ENCODE data around the gene NISCH.
"Not testable (repeated sequence)": the region's sequence is repeated elsewhere in the genome, so short reads cannot be mapped to it uniquely, and the experiment has no call there.

Gene NISCH

GRCh38 chr3:52515192-52515591 is 59.8 kb downstream of the NISCH start:
- DNase-seq (ENCODE audit: low read depth), result no peak

DNA sequence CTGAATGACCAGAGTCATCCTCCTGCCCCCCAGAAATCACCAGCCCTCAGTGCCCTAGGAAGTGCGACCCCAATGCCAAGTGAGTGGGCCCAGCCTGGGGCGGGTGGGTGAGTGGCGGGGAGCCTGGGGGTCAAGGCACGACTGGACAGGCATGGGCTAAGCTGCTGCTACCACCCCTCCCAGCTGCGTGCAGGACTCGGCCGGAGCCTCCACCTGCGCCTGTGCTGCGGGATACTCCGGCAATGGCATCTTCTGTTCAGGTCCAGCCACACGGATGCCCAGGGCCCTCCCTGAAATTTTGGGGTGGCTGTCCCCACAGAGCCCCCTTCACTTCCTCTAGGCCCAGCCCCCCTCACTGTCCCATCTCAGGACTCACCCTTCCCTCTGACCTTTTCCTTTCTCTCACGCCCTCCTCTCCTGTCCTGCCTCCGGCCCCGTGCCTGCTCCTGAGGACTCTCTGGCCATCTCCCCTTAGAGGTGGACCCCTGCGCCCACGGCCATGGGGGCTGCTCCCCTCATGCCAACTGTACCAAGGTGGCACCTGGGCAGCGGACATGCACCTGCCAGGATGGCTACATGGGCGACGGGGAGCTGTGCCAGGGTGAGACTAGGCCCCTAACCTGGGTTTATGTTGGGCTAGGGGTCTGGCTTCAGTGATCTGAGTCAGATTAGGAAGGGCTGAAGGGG is 61.2 kb downstream of the NISCH start:
- no peak for DNase-seq (ENCODE audit: low read depth)

GRCh38 chr3:52517796-52518722 is 62.7 kb downstream of the NISCH start:
- no peak for DNase-seq (ENCODE audit: low read depth)

DNA sequence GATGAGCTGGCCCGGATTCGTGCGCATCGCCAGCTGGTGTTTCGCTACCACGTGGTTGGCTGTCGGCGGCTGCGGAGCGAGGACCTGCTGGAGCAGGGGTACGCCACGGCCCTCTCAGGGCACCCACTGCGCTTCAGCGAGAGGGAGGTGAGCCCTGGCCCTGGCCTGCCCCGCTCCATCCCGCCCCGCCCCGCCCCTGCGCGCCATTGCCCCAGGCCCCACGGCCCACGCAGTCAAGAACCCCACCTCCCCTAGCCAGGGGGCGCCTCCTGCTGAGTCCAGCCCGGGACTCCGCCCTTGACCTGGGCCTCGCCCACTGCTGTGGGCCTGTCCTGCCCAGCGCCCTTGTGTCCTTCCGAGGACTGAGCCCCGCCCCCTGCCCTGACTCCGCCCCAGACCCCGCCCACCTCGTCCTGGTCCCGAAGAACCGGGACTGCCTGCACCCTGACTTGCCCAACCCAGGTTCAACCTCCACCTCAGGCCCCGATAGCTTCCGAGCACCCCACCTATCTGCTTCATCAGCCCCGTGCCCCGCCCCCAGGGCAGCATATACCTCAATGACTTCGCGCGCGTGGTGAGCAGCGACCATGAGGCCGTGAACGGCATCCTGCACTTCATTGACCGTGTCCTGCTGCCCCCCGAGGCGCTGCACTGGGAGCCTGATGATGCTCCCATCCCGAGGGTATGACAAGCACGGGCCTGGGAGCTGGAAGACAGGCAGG is 63.5 kb downstream of the NISCH start:
- DNase-seq (ENCODE audit: low read depth), result no peak

DNA sequence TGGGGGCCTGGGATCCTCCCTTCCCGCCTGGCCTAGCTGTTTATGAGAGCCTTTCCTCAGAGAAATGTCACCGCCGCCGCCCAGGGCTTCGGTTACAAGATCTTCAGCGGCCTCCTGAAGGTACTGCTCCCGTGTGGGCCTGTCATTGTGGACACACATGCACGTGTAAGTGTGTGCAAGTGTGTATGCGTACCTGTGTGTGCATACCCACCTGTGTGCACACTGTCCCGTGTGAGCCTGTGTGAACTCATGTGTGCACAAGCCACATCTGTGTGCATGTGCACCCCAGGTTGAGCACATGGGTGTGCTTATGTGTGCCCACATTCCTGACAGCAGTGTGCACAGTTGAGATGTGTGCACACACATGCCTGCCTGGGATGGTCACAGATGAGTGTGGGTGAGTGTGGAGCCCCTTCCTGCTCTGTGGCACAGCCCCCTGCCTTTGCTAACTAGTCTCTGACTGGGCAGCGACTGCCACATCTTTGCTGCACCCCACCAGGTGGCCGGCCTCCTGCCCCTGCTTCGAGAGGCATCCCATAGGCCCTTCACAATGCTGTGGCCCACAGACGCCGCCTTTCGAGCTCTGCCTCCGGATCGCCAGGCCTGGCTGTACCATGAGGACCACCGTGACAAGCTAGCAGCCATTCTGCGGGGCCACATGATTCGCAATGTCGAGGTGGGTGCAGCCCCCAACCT is 64.2 kb downstream of the NISCH start:
- DNase-seq (ENCODE audit: low read depth), result no peak

DNA sequence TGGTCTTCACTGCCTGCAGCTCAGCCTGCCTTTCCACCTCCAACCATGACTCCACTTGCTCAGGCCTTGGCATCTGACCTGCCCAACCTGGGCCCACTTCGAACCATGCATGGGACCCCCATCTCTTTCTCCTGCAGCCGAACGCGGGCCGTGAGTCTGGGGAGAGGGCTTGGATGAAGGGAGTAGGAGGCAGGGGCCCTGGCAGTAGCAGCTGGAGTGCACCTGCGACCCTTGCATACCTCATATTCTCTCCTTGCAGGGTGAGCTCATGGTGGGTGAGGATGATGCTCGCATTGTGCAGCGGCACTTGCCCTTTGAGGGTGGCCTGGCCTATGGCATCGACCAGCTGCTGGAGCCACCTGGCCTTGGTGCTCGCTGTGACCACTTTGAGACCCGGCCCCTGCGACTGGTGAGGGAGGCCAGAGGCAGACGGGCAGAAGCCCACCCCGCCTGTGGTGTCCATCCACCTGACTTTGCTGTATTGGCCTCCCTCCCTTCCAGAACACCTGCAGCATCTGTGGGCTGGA is 64.8 kb downstream of the NISCH start:
- DNase-seq (ENCODE audit: low read depth), result no peak

DNA sequence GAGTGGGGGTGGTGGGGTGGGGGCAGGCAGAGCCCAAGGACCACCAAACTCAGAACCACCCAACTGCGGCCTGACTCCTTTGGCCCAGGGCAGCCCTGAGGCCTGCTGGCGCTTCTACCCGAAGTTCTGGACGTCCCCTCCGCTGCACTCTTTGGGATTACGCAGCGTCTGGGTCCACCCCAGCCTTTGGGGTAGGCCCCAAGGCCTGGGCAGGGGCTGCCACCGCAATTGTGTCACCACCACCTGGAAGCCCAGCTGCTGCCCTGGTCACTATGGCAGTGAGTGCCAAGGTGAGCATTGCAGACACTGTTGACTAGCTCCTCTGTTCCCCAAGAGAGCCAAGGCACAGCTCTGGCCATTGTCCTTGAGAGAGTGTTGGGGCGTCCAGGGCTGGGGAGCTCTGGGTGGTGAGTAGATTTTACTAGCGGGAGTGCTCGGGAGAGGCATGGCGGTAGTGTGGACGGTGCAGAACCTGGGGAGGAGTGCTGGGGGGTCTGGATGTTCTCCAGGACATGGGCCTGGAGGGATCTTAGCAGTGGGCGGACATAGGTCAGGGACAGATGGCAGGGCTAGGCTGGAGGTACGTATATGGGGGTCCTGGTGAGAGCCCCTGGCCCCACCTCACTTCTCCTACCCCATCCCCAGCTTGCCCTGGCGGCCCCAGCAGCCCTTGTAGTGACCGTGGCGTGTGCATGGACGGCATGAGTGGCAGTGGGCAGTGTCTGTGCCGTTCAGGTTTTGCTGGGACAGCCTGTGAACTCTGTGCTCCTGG is 65.5 kb downstream of the NISCH start:
- no peak for DNase-seq (ENCODE audit: low read depth)

- DNase-seq (ENCODE audit: low read depth), result no peak
Measured at GRCh38 chr3:52521488-52521824, 66.1 kb downstream of the NISCH start.

DNA sequence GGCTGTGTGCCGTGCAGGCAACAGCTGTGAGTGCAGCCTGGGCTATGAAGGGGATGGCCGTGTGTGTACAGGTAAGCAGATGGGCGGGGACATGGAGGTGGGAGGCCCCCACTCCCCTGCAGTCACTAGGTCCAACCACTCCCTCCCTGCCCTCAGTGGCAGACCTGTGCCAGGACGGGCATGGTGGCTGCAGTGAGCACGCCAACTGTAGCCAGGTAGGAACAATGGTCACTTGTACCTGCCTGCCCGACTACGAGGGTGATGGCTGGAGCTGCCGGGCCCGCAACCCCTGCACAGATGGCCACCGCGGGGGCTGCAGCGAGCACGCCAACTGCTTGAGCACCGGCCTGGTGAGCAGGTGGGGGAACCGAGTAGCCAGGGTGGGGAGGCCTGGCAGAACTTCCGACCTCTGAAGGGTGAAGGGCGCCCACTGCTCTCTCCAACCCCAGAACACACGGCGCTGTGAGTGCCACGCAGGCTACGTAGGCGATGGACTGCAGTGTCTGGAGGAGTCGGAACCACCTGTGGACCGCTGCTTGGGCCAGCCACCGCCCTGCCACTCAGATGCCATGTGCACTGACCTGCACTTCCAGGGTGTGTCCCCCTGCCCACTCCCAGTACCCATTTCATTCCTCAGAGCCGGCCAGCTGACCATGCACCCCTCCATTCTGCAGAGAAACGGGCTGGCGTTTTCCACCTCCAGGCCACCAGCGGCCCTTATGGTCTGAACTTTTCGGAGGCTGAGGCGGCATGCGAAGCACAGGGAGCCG is 66.7 kb downstream of the NISCH start:
- DNase-seq (ENCODE audit: low read depth), result no peak

DNA sequence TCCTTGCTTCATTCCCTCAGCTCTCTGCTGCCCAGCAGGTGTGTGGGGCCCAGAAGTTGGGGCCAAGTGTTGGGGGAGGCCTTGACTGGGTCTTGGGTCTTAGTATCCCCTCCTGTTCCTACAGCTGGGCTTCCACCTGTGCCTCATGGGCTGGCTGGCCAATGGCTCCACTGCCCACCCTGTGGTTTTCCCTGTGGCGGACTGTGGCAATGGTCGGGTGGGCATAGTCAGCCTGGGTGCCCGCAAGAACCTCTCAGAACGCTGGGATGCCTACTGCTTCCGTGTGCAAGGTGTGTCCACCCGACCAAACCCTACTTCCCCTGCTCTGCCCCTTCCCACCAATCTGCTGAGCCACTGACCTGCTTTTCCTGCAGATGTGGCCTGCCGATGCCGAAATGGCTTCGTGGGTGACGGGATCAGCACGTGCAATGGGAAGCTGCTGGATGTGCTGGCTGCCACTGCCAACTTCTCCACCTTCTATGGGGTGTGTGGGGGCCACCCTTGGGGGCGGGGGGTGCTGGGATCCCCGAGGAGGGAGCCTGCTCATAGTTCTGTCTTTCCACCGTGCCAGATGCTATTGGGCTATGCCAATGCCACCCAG is 67.3 kb downstream of the NISCH start:
- no peak for DNase-seq (ENCODE audit: low read depth)

- DNase-seq (ENCODE audit: low read depth), result no peak
Measured at GRCh38 chr3:52523386-52524257, 68.2 kb downstream of the NISCH start.

- no peak for DNase-seq (ENCODE audit: low read depth)
Measured at GRCh38 chr3:52524258-52524751, 68.9 kb downstream of the NISCH start.

GRCh38 chr3:52524752-52525679 is 69.6 kb downstream of the NISCH start:
- DNase-seq (ENCODE audit: low read depth), result no peak

DNA sequence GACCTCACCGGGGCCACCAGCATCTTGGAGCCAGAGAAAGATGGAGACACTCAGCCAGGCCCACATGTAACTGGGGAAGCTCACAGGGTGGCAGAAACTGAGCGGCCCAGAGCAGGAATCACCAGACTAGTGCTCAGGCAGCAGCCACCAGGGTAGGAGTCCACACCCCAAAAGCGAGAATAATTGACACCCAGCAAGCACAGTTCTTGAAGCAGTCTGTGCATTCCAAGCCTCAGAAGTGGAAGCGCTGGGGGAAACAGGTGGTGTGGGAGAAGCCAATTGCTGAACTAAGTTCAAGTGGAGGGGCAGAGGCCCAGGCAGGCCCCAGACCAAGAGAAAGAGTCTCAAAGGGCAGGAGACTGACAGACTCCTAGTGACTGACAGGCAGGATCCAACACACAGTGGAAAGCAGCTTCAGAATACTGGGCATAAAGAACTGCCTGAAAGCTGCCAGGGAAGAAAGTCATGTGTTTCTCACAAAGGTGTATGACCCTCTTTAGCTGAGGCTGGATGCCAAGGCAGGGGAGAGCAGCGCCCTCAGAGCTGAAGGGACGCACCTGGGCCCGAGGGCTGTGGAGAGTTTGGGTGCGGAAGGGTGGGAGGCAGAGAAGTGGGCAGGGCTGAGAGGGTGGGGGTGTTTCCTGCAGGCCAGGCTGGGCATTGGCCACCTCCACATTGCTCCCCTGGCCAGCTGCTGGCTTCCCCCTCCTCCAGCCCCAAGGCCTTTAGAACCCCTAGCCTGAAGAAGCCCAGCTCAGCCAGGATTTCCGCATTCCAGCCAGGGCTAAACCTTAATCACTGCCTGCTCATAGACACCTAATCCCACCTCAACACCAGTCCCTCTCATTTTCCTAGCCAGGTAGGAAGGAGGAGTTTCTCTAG is 70.5 kb downstream of the NISCH start:
- DNase-seq (ENCODE audit: low read depth), result no peak

- not testable (repeated sequence) for DNase-seq (ENCODE audit: low read depth)
Measured at GRCh38 chr3:52526671-52527038, 71.3 kb downstream of the NISCH start.

GRCh38 chr3:52527039-52527731 is 71.8 kb downstream of the NISCH start:
- DNase-seq (ENCODE audit: low read depth), result no peak

Measured in activated T-cell treated with anti-CD3 and anti-CD28 coated beads for 48 hours (primary cell).